Cardiac fibroblast (primary cell): Measurements from ENCODE around the gene RPL22L1.
A peak's percentile ranks its signal among the peaks of the same experiment; 100 is the strongest.

ENCODE experiments used
- DNase-seq, 2 donors: peaks; one replicate each; pipeline versions ENCODE4 v3.0.0 to v3.0.0-alpha.2; 2010; ENCODE audit warnings: low read depth in 2 of 2
- H3K4me3 ChIP-seq, 2 donors: replicated peaks in 1 of 2; 1 replicate in 1 of 2; 2 replicates in 1 of 2; pipeline ENCODE4 v1.5.1; 2011; ENCODE audit warnings: low read depth in 2 of 2, low read length in 2 of 2, mild to moderate bottlenecking in 2 of 2, moderate library complexity in 1 of 2
- TF ChIP-seq, protein P1 (sequence below): IDR thresholded peaks from one replicate; pipeline ENCODE4 v1.5.1; 2011; ENCODE audit warnings: low read depth, mild to moderate bottlenecking, low read length, inconsistent platforms

The RPL22L1 gene

DNA sequence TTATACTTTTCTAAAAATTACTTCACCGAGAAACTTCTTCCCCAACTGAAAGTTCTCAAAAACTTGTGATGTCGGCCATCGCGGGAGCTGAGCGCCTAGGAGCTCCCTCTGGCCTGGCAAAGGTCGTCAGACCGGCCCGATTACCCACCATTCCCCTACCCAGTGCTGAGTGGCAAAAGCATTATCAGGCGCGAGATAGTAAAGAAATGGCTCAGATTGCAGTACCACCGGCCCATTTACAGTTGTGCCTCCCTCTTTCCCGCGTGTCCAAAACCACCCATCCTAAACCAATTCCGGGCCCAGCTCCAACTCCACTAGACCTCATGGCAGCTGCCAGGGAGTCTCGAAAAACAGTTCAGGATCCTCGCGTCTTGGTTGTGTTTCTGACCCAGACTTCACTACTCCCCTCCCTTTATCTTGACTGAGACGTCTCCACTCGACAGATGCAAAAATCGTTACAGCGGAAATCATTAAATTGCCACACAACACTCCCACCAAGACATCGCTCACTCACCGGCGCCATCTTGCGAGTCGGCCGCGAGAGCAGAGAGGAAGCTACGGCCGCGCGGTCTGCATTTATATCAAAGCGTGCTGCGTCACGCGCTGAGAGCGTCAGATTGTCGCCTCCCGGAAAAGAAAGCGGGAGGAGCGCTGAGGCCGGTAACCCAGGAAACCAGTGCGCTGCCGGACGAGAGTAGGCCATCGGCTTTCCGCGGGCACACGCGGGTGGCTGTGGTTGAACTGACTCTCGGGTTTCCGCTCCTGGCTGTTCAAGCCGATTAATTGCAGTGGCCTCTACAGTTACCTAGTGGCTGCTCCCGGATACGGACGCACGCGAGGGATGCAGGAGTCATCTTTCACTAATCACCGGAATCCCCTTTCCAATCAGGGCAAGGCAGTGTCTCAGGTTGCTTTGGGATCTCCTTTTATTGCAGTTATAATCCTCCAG lies at the start of gene RPL22L1:
Gene RPL22L1, minus strand, starts transcription at position 551 of the 949 bp plus-strand sequence. Its CDS starts 28 bp downstream, at position 523.
- DNase-seq = peak; percentile 96 to 97
- H3K4me3 ChIP-seq = peak within 1 kb of the TSS; percentile 76 to 80
- TF ChIP-seq, protein P1, sequence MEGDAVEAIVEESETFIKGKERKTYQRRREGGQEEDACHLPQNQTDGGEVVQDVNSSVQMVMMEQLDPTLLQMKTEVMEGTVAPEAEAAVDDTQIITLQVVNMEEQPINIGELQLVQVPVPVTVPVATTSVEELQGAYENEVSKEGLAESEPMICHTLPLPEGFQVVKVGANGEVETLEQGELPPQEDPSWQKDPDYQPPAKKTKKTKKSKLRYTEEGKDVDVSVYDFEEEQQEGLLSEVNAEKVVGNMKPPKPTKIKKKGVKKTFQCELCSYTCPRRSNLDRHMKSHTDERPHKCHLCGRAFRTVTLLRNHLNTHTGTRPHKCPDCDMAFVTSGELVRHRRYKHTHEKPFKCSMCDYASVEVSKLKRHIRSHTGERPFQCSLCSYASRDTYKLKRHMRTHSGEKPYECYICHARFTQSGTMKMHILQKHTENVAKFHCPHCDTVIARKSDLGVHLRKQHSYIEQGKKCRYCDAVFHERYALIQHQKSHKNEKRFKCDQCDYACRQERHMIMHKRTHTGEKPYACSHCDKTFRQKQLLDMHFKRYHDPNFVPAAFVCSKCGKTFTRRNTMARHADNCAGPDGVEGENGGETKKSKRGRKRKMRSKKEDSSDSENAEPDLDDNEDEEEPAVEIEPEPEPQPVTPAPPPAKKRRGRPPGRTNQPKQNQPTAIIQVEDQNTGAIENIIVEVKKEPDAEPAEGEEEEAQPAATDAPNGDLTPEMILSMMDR = no peak

DNA sequence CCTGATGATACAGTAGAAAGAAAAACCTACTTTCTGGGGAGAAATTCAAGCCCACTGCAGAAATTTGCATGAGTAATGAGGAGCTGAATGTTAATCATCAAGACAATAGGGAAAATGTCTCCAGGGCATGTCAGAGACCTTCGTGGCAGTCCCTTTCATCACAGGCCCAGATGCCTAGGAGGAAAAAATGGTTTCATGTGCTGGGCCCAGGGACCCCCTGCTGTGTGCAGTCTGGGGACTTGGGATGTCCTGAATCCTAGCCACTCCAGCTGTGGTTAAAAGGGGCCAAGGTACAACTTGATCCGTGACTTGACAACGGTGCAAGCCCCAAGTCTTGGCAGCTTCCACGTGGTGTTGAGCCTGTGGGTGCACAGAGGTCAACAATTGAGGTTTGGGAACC lies 48.7 kb upstream of the RPL22L1 start:
- TF ChIP-seq, protein P1 = no peak
- H3K4me3 ChIP-seq = no peak overlapping the region
- DNase-seq = no peak

DNA sequence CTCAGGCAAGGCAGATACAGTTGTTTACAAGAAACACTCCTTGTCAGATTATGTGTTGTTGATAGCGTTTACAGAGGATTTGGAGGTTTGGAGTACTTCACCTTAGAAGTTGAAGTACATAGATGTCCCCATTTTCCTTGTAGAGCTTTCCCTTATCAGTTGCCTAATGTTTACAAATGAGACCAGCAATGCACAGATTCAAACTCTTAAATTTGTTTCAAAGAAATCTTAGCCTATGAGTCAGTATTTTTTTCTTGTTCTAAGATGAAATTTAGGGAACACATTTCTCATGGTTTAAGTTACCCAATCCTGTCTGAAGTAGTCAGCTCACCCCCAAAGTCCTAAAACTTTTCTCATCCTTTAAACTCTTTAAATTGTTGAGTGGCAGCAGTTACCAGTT lies 44.7 kb upstream of the RPL22L1 start:
- no peak overlapping the region for H3K4me3 ChIP-seq
- TF ChIP-seq, protein P1 = no peak
- peak in 1 of 2 donors; percentile 18 for DNase-seq

DNA sequence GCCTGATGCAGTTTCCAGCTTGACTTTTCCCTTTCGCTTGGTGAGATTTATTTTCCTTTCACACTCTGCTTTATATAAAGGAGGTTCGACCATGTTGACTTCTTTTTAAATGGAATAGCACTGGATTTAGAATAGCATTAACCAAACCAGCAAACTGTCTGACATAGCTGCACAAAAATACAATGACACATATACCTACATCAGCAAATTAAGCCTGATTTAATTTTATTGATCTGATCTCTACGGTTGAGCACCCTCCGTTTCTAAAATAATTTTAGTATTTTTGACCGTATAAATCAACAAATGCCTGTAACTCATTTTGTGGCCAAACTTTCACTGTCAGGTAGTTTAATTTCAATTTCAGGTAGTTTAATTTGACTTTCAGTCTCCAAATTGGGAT lies 44.2 kb upstream of the RPL22L1 start:
- no peak for DNase-seq
- TF ChIP-seq, protein P1 = no peak
- no peak overlapping the region for H3K4me3 ChIP-seq

DNA sequence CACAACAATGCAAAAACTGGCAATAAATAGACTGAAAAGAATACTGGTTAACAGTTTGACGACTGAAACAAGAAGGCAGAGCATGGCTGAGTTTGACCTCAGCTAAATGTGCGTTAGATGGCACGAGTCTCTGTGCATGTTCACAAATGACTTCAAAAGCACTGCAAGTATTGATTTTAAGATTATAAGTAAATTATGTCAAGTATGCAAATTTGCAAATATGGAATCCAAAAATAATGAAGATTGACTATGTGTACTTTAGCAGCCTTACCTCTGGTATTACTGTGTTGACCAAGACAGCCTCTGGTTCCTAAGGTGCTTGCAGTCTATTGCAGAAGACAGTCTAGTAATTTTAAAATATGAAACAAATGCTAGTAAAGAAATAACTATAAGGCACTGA lies 41.1 kb upstream of the RPL22L1 start:
- TF ChIP-seq, protein P1 = no peak
- H3K4me3 ChIP-seq = no peak overlapping the region
- DNase-seq = no peak

DNA sequence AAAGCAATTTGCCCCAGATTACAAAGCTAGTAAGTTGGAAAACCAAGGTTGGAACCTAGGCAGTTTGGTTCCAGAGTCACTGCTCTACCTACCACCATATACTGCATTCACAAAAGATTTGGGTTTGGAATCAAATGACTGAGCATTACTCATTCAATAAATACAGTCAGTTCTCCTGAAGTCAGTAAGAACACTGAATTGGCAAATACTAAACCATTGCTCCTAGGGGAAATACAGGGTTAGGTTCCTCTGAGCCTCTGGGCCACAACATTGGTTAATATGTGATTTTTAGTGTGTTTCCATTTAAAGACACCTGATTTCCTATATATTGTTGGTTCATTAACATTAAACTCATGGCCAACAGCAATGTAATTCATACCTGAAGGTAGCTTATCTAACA lies 40.5 kb upstream of the RPL22L1 start:
- no peak overlapping the region for H3K4me3 ChIP-seq
- peak in 1 of 2 donors; percentile 56 for DNase-seq
- TF ChIP-seq, protein P1 = no peak
